ENCODE results near the gene MYL2.

The MYL2 gene

GRCh38 chr12:110901401-110901800, 19.0 kb downstream of the MYL2 start:
- no peak for DNase-seq (ENCODE audit: low read depth in 4 of 4, low spot score in 1 of 4)

- DNase-seq (ENCODE audit: low read depth in 4 of 4, low spot score in 1 of 4) = no peak
Observed at GRCh38 chr12:110896559-110896958, 23.8 kb downstream of the MYL2 start.

GRCh38 chr12:110893956-110894355, 26.4 kb downstream of the MYL2 start:
- DNase-seq (ENCODE audit: low read depth in 4 of 4, low spot score in 1 of 4) = no peak

- DNase-seq (ENCODE audit: low read depth in 4 of 4, low spot score in 1 of 4) = no peak
Observed at GRCh38 chr12:110889361-110889760, 31.0 kb downstream of the MYL2 start.

GRCh38 chr12:110888256-110888991, 32.0 kb downstream of the MYL2 start:
- DNase-seq (ENCODE audit: low read depth in 4 of 4, low spot score in 1 of 4) = no peak

- DNase-seq (ENCODE audit: low read depth in 4 of 4, low spot score in 1 of 4) = no peak
Observed at GRCh38 chr12:110885152-110885840, 35.1 kb downstream of the MYL2 start.

- no peak for DNase-seq (ENCODE audit: low read depth in 4 of 4, low spot score in 1 of 4)
Observed at GRCh38 chr12:110883251-110883650, 37.1 kb downstream of the MYL2 start.

- no peak for DNase-seq (ENCODE audit: low read depth in 4 of 4, low spot score in 1 of 4)
Observed at GRCh38 chr12:110880651-110881050, 39.7 kb downstream of the MYL2 start.

- DNase-seq (ENCODE audit: low read depth in 4 of 4, low spot score in 1 of 4) = no peak
Observed at GRCh38 chr12:110874781-110875180, 45.6 kb downstream of the MYL2 start.

- no peak for DNase-seq (ENCODE audit: low read depth in 4 of 4, low spot score in 1 of 4)
Observed at GRCh38 chr12:110874351-110874750, 46.0 kb downstream of the MYL2 start.

- no peak for DNase-seq (ENCODE audit: low read depth in 4 of 4, low spot score in 1 of 4)
Observed at GRCh38 chr12:110872100-110872499, 48.3 kb downstream of the MYL2 start.

- no peak for DNase-seq (ENCODE audit: low read depth in 4 of 4, low spot score in 1 of 4)
Observed at GRCh38 chr12:110869803-110870202, 50.6 kb downstream of the MYL2 start.

- no peak for DNase-seq (ENCODE audit: low read depth in 4 of 4, low spot score in 1 of 4)
Observed at GRCh38 chr12:110869026-110869425, 51.4 kb downstream of the MYL2 start.

GRCh38 chr12:110865521-110865920, 54.9 kb downstream of the MYL2 start:
- no peak for DNase-seq (ENCODE audit: low read depth in 4 of 4, low spot score in 1 of 4)

- DNase-seq (ENCODE audit: low read depth in 4 of 4, low spot score in 1 of 4) = no peak
Observed at GRCh38 chr12:110863161-110863560, 57.2 kb downstream of the MYL2 start.

GRCh38 chr12:110862329-110862728, 58.0 kb downstream of the MYL2 start:
- DNase-seq (ENCODE audit: low read depth in 4 of 4, low spot score in 1 of 4) = no peak

- DNase-seq (ENCODE audit: low read depth in 4 of 4, low spot score in 1 of 4) = no peak
Observed at GRCh38 chr12:110861729-110862128, 58.6 kb downstream of the MYL2 start.

Data from stimulated activated CD4-positive, alpha-beta T cell treated with anti-CD3 and anti-CD28 coated beads, Interleukin-1b, Interleukin-23, amount 100 ng/mL, for 24 hours (primary cell).